ENCODE measurements around the gene LAMB4. TPM values are rescaled to one million over a fixed set of nuclear protein-coding genes. Genes with fewer than 3 reads are reported as not detected.

The LAMB4 gene
- total and polyA plus RNA-seq, 10 donors = 0.03 to 0.94 (median 0.22) TPM; not detected in 2

DNA sequence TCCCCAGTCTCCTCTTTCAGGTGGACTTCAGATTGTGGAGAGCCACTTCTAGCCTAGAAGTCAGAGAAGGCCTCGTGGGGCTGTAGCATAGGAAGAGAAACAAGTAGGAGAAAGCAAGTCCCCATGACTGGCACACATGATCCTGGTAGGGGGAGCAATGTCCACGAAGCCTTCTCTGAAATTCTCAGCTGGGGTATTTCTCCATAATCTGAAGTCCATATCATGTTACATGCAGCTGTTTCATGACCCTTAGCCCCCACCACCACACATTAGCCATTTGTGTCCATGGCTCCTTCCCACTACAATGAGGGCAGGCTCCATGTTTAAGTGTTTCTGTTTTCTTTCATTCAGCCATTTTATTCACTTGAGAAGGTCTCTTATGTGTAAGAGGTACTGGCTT, 43.2 kb downstream of the LAMB4 start:
- 68 to 92% (median 78%) methylated on average over 2 of the region's 2 CpGs for WGBS, 5 donors
- no peaks in the 10 kb centered on the region for H3K36me3 ChIP-seq
- no peak for DNase-seq
- no peaks in the 10 kb centered on the region for H3K4me1 ChIP-seq
- no peaks in the 10 kb centered on the region for H3K27me3 ChIP-seq (replicated peaks in 1 of 7)
- no peak overlapping the region for H3K27ac ChIP-seq
- peaks cover 0 to 5% (median 0%) of the 10 kb centered on the region in 8 donors for H3K9me3 ChIP-seq
- no peak overlapping the region for H3K4me3 ChIP-seq
- no peak for TF ChIP-seq POLR2AphosphoS5 (IDR thresholded peaks at IDR 0.05)
- TF ChIP-seq, protein P1, sequence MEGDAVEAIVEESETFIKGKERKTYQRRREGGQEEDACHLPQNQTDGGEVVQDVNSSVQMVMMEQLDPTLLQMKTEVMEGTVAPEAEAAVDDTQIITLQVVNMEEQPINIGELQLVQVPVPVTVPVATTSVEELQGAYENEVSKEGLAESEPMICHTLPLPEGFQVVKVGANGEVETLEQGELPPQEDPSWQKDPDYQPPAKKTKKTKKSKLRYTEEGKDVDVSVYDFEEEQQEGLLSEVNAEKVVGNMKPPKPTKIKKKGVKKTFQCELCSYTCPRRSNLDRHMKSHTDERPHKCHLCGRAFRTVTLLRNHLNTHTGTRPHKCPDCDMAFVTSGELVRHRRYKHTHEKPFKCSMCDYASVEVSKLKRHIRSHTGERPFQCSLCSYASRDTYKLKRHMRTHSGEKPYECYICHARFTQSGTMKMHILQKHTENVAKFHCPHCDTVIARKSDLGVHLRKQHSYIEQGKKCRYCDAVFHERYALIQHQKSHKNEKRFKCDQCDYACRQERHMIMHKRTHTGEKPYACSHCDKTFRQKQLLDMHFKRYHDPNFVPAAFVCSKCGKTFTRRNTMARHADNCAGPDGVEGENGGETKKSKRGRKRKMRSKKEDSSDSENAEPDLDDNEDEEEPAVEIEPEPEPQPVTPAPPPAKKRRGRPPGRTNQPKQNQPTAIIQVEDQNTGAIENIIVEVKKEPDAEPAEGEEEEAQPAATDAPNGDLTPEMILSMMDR (IDR thresholded peaks at IDR 0.05 in 8 of 11, conservative IDR thresholded peaks at IDR 0.05 in 3 of 11) = no peak
- intact Hi-C loops (cut with DNase I; ENCODE audit: low total_unique reads) = no loop called here

DNA sequence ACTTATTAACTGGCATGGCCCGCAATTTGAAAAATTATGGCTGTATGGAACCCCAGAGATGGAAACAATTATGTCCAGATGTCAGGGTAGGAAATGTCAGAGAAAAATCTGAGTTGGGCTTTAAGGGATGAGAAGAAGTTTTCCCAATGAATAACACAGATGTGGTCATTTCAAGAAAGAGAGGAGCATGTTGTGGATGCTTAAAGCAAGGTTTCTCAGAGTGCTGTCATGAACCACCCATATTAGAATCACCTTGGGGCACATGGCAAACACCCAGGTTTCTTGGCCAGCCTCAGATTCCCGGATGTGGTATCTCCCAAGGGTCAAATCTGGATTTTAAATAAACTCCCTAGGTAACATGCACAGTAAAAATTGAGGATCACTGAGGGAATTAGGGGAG, 43.6 kb downstream of the LAMB4 start:
- no peak for DNase-seq
- Histone ChIP-seq H3K36me3 (no peaks in the 10 kb centered on the region), H3K27me3 (replicated peaks in 1 of 7) (no peaks in the 10 kb centered on the region), H3K9me3 (peaks cover 0 to 8% (median 2%) of the 10 kb centered on the region in 8 donors), H3K4me3 (no peak overlapping the region), H3K4me1 (no peaks in the 10 kb centered on the region), H3K27ac (no peak overlapping the region)
- TF ChIP-seq POLR2A (IDR thresholded peaks at IDR 0.05) = no peak
- TF ChIP-seq, protein P1 (IDR thresholded peaks at IDR 0.05 in 8 of 11, conservative IDR thresholded peaks at IDR 0.05 in 3 of 11) = no peak
- TF ChIP-seq POLR2AphosphoS5 (IDR thresholded peaks at IDR 0.05) = no peak
- intact Hi-C loops (cut with DNase I; ENCODE audit: low total_unique reads) = no loop called here
- WGBS, 5 donors = 72 to 95% (median 83%) methylated on average over 2 of the region's 2 CpGs

DNA sequence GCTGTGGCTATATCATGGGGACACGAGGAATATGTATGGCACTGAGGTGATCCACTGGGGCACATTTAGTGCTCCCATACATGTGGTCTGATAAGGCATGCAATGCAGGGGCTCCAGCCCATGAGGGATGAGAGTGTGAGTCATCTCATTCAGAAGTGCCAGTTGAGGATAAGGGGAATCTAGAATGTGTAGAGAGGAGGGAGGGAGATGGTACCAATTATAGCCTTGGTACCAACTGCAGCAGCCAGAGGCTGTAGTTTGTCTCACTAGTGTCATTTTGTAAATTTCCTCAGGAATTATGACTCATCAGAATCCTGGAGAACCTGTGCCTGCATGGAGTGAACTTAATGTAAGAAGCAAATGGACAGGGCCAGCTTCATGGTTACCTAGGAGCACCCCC, 46.2 kb downstream of the LAMB4 start:
- intact Hi-C loops (cut with DNase I; ENCODE audit: low total_unique reads) = no loop called here

DNA sequence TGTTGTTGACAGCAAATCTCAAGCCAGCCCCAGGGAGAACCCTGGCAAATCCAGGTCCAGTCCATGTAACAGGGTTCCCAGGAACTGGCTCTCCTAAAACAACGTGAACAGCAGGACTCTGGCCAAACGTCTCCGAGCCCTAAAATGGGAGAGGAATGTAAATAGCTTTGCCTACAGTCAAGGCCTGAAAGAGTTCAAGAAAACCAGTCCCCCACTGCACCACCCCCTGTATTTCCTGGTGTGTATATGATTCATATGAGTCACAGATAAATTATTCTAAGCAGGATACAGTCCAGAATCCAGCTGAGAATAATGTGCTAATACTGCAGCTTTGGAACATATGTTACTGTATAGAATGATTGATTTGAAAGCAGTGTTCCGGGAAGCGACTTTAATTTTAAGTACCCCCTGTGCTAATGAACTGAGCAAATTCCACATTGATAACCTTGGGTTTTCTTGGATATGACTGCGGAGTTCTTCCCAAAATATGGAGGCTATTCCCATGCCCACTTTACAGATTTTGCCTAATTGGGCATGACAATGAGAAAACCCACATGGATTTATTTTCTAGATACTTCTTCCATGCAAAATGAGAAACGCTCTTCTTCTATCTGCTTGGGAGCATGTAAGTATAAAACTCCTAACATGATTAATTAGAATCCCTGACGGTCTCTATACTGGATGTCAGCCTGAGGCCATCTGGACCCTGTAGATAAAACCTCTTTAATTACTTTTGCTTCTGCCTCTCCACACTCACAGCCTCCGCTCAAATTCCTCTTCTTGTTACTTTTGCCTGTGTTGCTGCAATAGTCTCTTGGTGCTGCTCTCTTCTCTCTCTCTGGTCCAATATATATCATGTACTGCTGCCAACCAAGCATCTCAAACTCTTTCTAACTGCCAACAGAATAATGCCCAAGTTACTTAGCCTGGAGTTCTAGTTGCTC, 50.2 kb downstream of the LAMB4 start:
- Histone ChIP-seq H3K27ac (no peak overlapping the region), H3K4me3 (no peak overlapping the region), H3K9me3 (peaks cover 0 to 17% (median 4%) of the 10 kb centered on the region in 8 donors), H3K27me3 (replicated peaks in 1 of 7) (no peaks in the 10 kb centered on the region), H3K4me1 (no peaks in the 10 kb centered on the region), H3K36me3 (no peaks in the 10 kb centered on the region)
- 76 to 86% (median 79%) methylated on average over 9 of the region's 9 CpGs for WGBS, 5 donors
- intact Hi-C loops (cut with DNase I; ENCODE audit: low total_unique reads) = no loop called here
- TF ChIP-seq, protein P1 (IDR thresholded peaks at IDR 0.05 in 8 of 11, conservative IDR thresholded peaks at IDR 0.05 in 3 of 11) = no peak
- no peak for TF ChIP-seq POLR2A (IDR thresholded peaks at IDR 0.05)
- no peak for TF ChIP-seq POLR2AphosphoS5 (IDR thresholded peaks at IDR 0.05)
- DNase-seq = no peak

More for the DNA sequence above, 46.2 kb downstream of the LAMB4 start:
- no peaks in the 10 kb centered on the region for H3K27me3 ChIP-seq (replicated peaks in 1 of 7)
- H3K4me1 ChIP-seq = no peaks in the 10 kb centered on the region
- peaks cover 0 to 17% (median 4%) of the 10 kb centered on the region in 8 donors for H3K9me3 ChIP-seq
- H3K36me3 ChIP-seq = no peaks in the 10 kb centered on the region
- no peak overlapping the region for H3K4me3 ChIP-seq
- no peak for DNase-seq
- WGBS, 5 donors = 80 to 97% (median 85%) methylated on average over 1 of the region's 1 CpG
- TF ChIP-seq, protein P1 (IDR thresholded peaks at IDR 0.05 in 8 of 11, conservative IDR thresholded peaks at IDR 0.05 in 3 of 11) = no peak
- TF ChIP-seq POLR2AphosphoS5 (IDR thresholded peaks at IDR 0.05) (no peak), POLR2A (IDR thresholded peaks at IDR 0.05) (no peak)
- H3K27ac ChIP-seq = no peak overlapping the region
